CD4-positive, alpha-beta T cell treated with Interleukin-4 for 1 hour (primary cell): ENCODE measurements around the gene DUSP9.
A peak's percentile ranks its signal among the peaks of the same experiment; 100 is the strongest.
"Not testable (repeated sequence)": the region's sequence is repeated elsewhere in the genome, so short reads cannot be mapped to it uniquely, and the experiment has no call there.

Experiments used
- DNase-seq, 2 donors: peaks; one replicate each; pipeline ENCODE4 v3.0.0-alpha.2; 2020 to 2022

DUSP9 gene

DNA sequence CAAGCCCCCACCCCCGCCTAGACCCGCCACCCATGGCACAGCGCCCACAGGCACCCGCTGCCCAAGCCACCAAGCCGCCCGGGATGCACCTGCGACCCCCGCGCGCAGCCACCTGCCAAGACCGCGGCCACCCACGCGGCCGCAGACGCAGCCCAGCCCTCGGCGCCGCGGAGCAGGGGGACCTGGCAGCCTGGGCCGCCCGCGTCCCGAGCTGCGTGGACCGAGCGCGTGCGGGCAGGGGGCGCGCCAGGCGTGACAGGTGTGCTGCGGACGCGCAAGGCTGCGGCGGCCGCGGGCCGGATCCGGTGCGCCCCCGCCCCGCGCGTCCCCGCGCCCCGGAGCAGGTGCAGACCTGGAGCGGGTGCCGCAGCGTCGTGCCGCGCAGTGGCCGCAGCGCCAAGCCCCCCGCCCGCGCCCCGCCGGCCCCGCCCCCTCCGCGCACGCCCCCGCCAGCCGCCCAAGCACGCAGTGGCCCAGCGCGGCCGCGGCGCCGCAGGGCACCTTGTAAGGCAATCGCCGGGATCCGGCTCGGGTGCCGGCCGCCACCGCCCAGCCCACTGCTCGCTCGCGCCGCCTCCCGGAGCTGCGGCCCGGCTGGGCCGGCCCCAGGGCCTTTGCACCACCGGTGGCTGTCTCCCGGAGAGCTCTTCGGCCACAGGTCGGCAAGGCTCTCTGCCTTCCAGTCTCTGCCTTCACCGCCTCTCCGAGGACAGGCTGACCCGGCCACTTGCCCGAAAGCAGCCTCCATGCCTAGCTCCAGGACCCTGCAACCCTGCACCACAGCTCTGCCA lies 26.6 kb downstream of the DUSP9 start, which contains the start of gene PNCK:
PNCK (minus strand) TSS at position 386 of the 791 bp plus-strand sequence. CDS start 737 bp downstream, outside the sequence.
- no peak for DNase-seq

DNA sequence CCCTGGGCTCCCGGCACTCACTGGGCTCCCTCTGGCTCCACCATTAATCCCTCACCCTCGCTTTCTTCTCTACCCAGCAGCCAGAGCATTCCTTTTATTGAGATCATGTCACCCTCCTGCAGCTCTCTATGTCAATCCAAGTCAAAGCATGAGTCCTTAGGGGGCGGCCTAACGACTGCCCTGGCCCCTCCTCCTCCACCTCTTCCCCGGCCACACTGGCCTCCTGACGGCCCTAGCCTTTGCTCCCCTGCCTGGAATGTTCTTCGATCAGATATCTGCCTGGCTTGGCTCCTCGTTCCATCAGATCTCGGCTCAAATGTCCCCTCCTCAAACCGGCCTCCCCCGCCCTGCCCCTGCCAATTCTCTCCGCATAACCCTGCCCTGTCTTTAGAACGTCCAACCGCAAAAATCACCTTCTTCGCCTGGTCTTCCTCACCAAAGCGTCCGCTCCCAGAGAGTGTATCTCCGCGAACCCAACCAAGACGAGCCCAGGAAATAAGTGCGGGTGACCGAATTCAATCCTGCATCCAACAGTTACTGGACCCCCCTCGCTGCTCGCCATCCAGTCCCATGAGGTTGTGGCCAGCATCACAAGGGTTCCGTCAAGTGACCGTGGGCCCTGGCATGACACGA lies 27.3 kb downstream of the DUSP9 start:
- no peak for DNase-seq

GRCh38 chrX:153681175-153681574 lies 34.2 kb downstream of the DUSP9 start:
- DNase-seq, result no peak

GRCh38 chrX:153683486-153683885 lies 36.5 kb downstream of the DUSP9 start:
- DNase-seq, result not testable (repeated sequence)

DNA sequence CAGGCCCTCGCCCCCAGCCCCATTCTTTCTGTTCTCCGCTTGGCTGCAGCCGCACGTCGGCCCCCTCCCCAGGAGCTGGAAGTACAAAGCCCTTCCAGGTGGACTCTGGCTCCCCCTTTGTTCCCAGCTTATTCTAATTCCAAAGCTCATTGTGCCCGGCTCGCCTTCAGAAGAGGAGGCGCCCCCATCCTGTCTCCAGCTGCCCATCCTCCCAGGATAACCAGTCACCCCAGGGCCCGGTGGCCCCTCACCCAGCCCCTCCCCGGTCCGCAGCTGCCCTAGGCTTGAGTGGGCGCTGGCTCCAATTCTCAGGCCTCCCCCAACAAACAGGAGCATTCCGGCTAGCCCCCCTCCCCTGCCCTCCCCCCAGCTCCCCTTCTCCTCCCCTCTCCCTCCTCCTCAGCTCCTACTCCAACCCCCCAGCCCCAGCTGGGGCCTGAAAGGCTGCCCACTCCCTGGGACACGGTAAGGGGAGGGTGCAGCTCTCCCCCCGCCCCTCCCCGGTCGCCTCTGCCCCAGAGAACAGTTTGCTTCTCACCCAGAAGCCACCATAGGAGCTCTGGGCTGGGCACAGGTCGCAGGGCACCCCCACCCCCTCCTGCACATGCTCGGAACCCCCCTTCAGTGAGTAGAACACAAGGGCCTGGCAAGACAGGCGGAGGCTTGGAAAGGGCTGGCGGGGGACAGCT lies 37.6 kb downstream of the DUSP9 start:
- DNase-seq, result no peak

- DNase-seq, result no peak
These were observed 38.1 kb downstream of the DUSP9 start for GRCh38 chrX:153685156-153685536.

- no peak for DNase-seq
These were observed 39.0 kb downstream of the DUSP9 start for GRCh38 chrX:153685751-153686696.

DNA sequence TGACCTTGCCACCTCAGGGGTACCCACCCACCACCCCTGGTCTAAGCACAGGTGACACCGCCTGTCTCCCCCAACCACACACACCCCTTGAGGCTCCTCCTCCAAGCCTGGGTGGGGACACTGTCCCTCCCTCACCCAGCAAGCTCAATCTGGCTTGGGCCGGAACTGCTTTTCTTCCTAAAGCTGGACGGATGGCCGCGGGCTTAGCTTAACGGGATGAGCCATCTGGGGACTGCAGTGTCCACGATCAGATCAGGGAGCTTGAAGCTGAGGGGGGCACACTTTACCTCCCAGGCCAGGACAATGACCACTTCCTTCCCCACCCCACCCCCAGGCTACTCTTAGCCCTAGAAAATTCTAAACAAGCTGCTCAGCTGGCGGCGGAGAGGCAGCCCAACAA lies 39.7 kb downstream of the DUSP9 start:
- no peak for DNase-seq

DNA sequence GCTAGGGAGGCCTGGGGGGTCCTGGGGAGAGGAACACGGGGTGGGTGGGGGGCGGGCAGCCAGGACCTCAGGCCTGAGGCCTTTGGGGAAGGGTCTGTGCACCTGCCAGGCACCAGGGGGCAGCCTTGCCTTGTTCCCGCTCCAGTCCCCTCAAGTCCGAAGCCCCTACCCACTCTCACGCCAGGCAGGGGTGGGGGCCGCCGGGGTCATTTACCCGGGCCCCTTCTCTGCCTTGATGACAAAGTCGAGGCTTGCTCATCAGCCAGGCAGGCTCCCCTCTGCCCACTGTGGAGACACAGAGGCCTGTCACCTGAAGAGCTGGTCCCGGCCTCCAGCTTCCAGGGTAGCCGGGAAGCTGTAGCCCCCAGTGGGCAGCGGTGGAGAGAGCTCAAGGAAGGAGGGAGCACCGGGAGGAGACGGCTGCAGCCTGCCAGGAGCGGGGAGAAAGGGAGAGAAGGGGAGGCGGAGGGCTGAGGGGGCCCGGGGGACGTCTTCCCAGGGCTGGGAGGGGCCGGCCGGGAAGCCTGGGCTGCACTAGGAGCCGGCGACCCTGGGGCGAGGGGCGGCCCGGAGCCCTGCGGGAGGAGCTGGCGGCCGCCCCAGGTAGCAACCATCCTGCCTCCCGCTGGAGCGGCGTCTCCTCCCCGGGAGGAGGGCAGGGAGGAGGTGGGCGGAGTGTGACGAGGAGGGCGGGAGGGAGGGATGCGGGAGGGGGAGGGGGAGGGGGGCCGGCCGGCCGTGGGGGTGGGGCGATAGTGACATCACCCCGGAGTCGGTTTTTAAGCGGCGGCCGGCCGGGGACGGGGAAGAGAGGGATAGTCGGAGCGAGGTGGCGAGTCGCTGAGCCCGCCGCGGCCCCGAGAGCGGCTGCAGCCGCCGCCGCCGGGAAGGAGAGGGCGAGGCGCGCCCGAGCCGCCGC lies 40.4 kb downstream of the DUSP9 start, which contains the start of gene SLC6A8:
SLC6A8 (plus strand) TSS at position 806 of the 919 bp plus-strand sequence. CDS start 649 bp downstream, outside the sequence.
- peak; percentile 45 to 49 for DNase-seq

DNA sequence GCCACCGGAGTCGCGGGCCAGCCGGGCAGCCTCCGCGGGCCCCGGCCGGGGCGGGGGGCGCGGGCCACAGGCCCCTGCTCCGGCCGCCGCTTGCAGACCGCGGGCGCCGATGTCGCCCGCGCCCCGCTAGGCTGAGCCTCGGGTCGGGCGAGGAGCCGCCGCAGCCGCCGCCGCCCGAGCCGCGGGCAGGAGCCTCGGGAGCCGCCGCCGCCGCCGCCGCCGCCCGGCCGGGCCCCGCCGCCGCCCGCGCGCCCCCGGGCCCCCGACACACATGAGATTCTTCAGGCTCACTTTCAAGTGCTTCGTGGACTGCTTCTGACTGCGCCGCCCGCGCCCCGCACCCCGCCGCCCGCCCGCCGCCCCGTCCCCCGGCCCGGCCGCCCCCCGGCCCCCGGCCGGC lies 41.1 kb downstream of the DUSP9 start:
- DNase-seq, result no peak

- no peak for DNase-seq
These were observed 41.5 kb downstream of the DUSP9 start for GRCh38 chrX:153688506-153688905.

GRCh38 chrX:153688911-153689590 lies 42.0 kb downstream of the DUSP9 start:
- DNase-seq, result no peak

DNA sequence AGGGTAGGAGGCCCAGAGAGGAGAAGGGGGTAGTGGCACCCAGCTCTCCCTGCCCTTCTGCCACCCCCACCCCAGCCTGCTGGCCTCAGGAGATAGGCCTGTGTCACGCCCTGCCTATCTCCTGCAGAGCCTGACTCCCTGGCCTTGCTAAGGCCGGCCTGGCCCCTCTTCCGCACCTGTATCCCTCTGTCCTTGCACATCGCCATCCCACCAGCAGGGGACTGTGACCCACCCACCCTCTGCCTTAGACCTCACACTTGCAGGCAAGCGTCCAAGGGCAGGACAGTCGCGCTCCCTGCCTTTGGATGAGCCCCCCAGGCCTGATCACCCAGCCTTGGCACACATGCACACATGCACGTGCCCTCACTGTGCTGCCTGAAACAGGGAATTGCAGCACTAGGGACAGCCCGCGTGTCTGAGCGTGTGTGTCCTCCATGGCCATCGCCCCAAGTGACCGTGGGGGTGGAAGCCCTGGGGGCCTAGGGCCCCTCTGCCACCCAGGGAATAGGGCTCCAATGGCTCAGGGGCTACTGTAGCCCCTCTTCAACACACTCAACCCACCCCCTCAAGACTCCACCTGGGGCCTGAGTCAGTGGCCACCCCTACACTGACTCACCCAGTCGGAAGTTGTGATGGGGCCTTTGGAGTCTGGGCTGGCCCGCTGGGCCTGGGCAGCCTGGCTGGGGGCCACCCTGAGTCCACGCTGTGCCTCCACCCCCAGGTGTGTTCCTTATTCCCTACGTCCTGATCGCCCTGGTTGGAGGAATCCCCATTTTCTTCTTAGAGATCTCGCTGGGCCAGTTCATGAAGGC lies 42.9 kb downstream of the DUSP9 start:
- DNase-seq, result no peak

DNA sequence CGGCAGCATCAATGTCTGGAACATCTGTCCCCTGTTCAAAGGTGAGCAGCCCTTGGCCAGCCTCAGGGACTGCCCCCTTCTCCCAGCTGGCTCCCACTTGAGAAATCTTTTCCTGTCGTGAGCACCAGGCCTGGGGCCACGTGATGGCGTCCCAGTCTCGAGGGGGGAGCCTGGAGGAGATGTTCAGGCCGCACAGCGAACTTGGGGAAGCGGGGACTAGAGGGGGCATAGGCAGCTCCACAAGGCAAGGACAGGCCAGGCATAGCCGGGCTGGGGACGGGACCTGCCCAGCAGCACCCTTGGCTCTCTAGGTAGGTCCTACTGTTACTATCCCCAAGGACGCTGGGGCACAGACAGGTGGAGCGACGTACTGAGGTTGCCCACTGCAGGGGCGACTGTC lies 43.5 kb downstream of the DUSP9 start:
- DNase-seq, result no peak

DNA sequence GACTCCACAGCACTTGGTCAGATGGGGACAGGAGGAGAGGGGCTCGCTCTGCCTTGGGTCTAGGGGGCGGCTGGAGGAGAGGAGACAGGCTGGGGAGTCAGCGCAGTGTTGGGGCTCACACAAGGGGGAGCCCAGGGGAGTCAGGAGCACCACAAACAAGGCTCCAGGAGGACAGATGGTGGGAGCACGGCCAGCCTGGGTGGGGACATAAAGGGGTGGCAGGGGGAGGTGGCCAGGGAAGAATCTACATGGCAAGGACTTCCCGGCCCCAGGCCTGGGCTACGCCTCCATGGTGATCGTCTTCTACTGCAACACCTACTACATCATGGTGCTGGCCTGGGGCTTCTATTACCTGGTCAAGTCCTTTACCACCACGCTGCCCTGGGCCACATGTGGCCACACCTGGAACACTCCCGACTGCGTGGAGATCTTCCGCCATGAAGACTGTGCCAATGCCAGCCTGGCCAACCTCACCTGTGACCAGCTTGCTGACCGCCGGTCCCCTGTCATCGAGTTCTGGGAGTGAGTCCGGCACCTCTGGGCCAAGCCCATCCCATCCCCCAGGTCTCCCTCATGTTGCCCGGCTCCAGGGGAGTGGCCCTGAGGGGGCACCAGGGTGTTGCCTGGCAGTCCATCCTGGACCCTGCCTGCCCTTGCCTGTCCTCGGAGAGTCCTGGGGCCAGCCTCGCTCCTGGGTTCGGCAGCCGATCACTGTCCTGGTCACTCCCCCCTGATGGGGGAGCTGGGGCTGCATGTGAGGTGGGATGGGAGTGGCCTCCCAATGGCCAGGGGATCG lies 44.2 kb downstream of the DUSP9 start:
- not testable (repeated sequence) for DNase-seq

GRCh38 chrX:153692003-153692402 lies 45.0 kb downstream of the DUSP9 start:
- DNase-seq, result no peak

DNA sequence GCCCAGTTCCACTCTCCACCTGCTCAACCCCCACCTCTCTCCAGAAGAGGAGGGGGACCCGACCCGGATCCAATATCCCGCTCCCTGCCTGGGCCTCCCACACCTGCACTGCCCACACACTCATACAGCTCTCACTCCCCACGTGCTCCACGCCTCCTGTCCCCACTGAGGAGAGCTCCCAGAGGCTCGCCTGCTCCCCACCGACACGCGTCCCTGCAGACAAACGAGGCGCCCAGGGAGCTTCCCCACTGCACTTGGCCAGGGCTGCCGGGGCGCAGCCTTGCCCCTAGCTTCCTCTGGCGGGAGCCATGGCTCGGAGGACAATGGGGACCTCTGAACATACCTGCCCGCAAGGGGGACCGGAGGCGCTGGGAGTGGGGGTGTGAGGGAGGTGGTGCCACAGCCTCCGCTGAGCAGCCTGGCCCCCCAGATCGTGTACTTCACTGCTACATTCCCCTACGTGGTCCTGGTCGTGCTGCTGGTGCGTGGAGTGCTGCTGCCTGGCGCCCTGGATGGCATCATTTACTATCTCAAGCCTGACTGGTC lies 45.7 kb downstream of the DUSP9 start:
- DNase-seq, result no peak

GRCh38 chrX:153693216-153694086 lies 46.4 kb downstream of the DUSP9 start:
- no peak for DNase-seq
